Measurements from ENCODE around the gene LPP.
"Not testable (repeated sequence)": the region's sequence is repeated elsewhere in the genome, so short reads cannot be mapped to it uniquely, and the experiment has no call there.

LPP gene

GRCh38 chr3:188624828-188625227 lies 470.9 kb downstream of the LPP start:
- no peak for DNase-seq (ENCODE audit: low read depth in 2 of 2)

GRCh38 chr3:188627652-188628051 lies 473.7 kb downstream of the LPP start:
- DNase-seq (ENCODE audit: low read depth in 2 of 2), result no peak

- DNase-seq (ENCODE audit: low read depth in 2 of 2), result no peak
These were observed 477.5 kb downstream of the LPP start for GRCh38 chr3:188631291-188632010.

GRCh38 chr3:188633206-188633605 lies 479.2 kb downstream of the LPP start:
- DNase-seq (ENCODE audit: low read depth in 2 of 2), result no peak

- DNase-seq (ENCODE audit: low read depth in 2 of 2), result no peak
These were observed 480.3 kb downstream of the LPP start for GRCh38 chr3:188634285-188634684.

GRCh38 chr3:188635258-188636042 lies 481.5 kb downstream of the LPP start:
- DNase-seq (ENCODE audit: low read depth in 2 of 2), result no peak

GRCh38 chr3:188636292-188636691 lies 482.3 kb downstream of the LPP start:
- DNase-seq (ENCODE audit: low read depth in 2 of 2), result not testable (repeated sequence)

GRCh38 chr3:188641076-188641475 lies 487.1 kb downstream of the LPP start:
- DNase-seq (ENCODE audit: low read depth in 2 of 2), result no peak

- DNase-seq (ENCODE audit: low read depth in 2 of 2), result no peak
These were observed 489.8 kb downstream of the LPP start for GRCh38 chr3:188643736-188644135.

GRCh38 chr3:188646592-188646991 lies 492.6 kb downstream of the LPP start:
- no peak for DNase-seq (ENCODE audit: low read depth in 2 of 2)

GRCh38 chr3:188647237-188647636 lies 493.3 kb downstream of the LPP start:
- no peak for DNase-seq (ENCODE audit: low read depth in 2 of 2)

GRCh38 chr3:188649521-188649920 lies 495.6 kb downstream of the LPP start:
- no peak for DNase-seq (ENCODE audit: low read depth in 2 of 2)

- no peak for DNase-seq (ENCODE audit: low read depth in 2 of 2)
These were observed 502.4 kb downstream of the LPP start for GRCh38 chr3:188656196-188656982.

- no peak for DNase-seq (ENCODE audit: low read depth in 2 of 2)
These were observed 504.6 kb downstream of the LPP start for GRCh38 chr3:188658606-188659005.

- no peak for DNase-seq (ENCODE audit: low read depth in 2 of 2)
These were observed 505.6 kb downstream of the LPP start for GRCh38 chr3:188659449-188660090.

GRCh38 chr3:188660415-188660814 lies 506.5 kb downstream of the LPP start:
- DNase-seq (ENCODE audit: low read depth in 2 of 2), result no peak

GRCh38 chr3:188661806-188662205 lies 507.8 kb downstream of the LPP start:
- no peak for DNase-seq (ENCODE audit: low read depth in 2 of 2)

- DNase-seq (ENCODE audit: low read depth in 2 of 2), result no peak
These were observed 508.3 kb downstream of the LPP start for GRCh38 chr3:188662214-188662613.

GRCh38 chr3:188662795-188663194 lies 508.8 kb downstream of the LPP start:
- no peak for DNase-seq (ENCODE audit: low read depth in 2 of 2)

GRCh38 chr3:188663839-188664238 lies 509.9 kb downstream of the LPP start:
- no peak for DNase-seq (ENCODE audit: low read depth in 2 of 2)

- no peak for DNase-seq (ENCODE audit: low read depth in 2 of 2)
These were observed 510.8 kb downstream of the LPP start for GRCh38 chr3:188664795-188665194.

- DNase-seq (ENCODE audit: low read depth in 2 of 2), result no peak
These were observed 514.0 kb downstream of the LPP start for GRCh38 chr3:188667926-188668325.

Measured in stimulated activated CD4-positive, alpha-beta T cell treated with anti-CD3 and anti-CD28 coated beads, Interleukin-4, amount 100 ng/mL, for 48 hours (primary cell).